K562 (cell line): ENCODE data around the gene MTHFR. TPM values are rescaled to one million over a fixed set of nuclear protein-coding genes. Genes with fewer than 3 reads are reported as not detected.

Experiments used
- ARID1B ChIP-seq: fragments of 450-650 bp; IDR thresholded peaks from 2 replicates; pipeline ENCODE4 v1.6.1; 2016; ENCODE audit warnings: antibody characterized with exemption, mild to moderate bottlenecking, inconsistent platforms
- BCOR ChIP-seq: fragments of 450-650 bp; IDR thresholded peaks from 2 replicates; pipeline ENCODE4 v1.6.1; 2016
- BRCA1 ChIP-seq, 2 experiments: fragments of 450-650 bp in 1 of 2; sonication (generic) in 1 of 2; formaldehyde crosslinking in 1 of 2; IDR thresholded peaks; 2 replicates each; pipeline versions ENCODE4 v1.5.0 to v1.6.1; 2017 to 2020; ENCODE audit warnings: mild to moderate bottlenecking in 1 of 2, missing genetic modification reagents in 1 of 2
- DMBX1 ChIP-seq: fragments of 250-450 bp; sonication (Bioruptor Pico); IDR thresholded peaks from 2 replicates; pipeline ENCODE4 v1.8.0; 2022; ENCODE audit warnings: inconsistent platforms, mild to moderate bottlenecking, moderate library complexity, borderline replicate concordance
- EP400 ChIP-seq: fragments of 450-650 bp; IDR thresholded peaks from 2 replicates; pipeline ENCODE4 v1.6.1; 2017; ENCODE audit warnings: antibody characterized with exemption, mild to moderate bottlenecking, moderate library complexity
- GTF2E2 ChIP-seq: fragments of 200-800 bp; sonication (Bioruptor generic); IDR thresholded peaks from 2 replicates; pipeline ENCODE4 v1.6.1; 2016; ENCODE audit warnings: missing genetic modification characterization, missing compliant biosample characterization
- GTF2F1 ChIP-seq: IDR thresholded peaks from 2 replicates; pipeline ENCODE4 v1.6.1; 2011; ENCODE audit warnings: low read depth, low read length, improper control_type of control experiment
- HMG20B ChIP-seq: fragments of 250-450 bp; sonication (Bioruptor Pico); IDR thresholded peaks from 2 replicates; pipeline ENCODE4 v1.5.0; 2021; ENCODE audit warnings: mild to moderate bottlenecking
- NCOR1 ChIP-seq: fragments of 450-650 bp; IDR thresholded peaks from 2 replicates; pipeline ENCODE4 v1.6.1; 2016; ENCODE audit warnings: mild to moderate bottlenecking, moderate library complexity
- NFIC ChIP-seq: fragments of 450-650 bp; IDR thresholded peaks from 2 replicates; pipeline ENCODE4 v1.6.1; 2017; ENCODE audit warnings: mild to moderate bottlenecking, inconsistent platforms
- POLR2AphosphoS5 ChIP-seq: IDR thresholded peaks from 2 replicates; pipeline ENCODE4 v1.6.1; 2011; ENCODE audit warnings: mild to moderate bottlenecking, low read depth, low read length, moderate library complexity; ENCODE audit not compliant: control insufficient read depth, insufficient read depth
- RBM22 ChIP-seq: fragments of 200-400 bp; formaldehyde crosslinking; IDR thresholded peaks from 2 replicates; pipeline ENCODE4 v1.6.1; 2018; ENCODE audit warnings: low read length, low read depth; ENCODE audit not compliant: poor library complexity, severe bottlenecking
- RFX5 ChIP-seq: IDR thresholded peaks from 2 replicates; pipeline ENCODE4 v1.6.1; 2011; ENCODE audit warnings: low read depth, mild to moderate bottlenecking, improper control_type of control experiment, low read length
- SPI1 ChIP-seq: IDR thresholded peaks from 2 replicates; pipeline ENCODE4 v1.6.1; 2011; ENCODE audit warnings: low read depth, low read length, control low read depth, borderline replicate concordance
- ZC3H4 ChIP-seq: sonication (generic); formaldehyde crosslinking; IDR thresholded peaks from 2 replicates; pipeline ENCODE4 v1.9.0; 2021; ENCODE audit warnings: missing genetic modification reagents, borderline replicate concordance
- ZNF23 ChIP-seq: fragments of 250-450 bp; sonication (Bioruptor Pico); IDR thresholded peaks from 2 replicates; pipeline ENCODE4 v1.4.0; 2020; ENCODE audit warnings: mild to moderate bottlenecking
- ZNF324 ChIP-seq: fragments of 250-450 bp; sonication (Bioruptor Pico); IDR thresholded peaks from 2 replicates; pipeline ENCODE4 v1.4.0; 2020; ENCODE audit warnings: mild to moderate bottlenecking
- ZNF589 ChIP-seq: fragments of 200-800 bp; sonication (Bioruptor generic); IDR thresholded peaks from 2 replicates; pipeline ENCODE4 v1.6.1; 2016; ENCODE audit warnings: low read depth, missing genetic modification characterization, missing compliant biosample characterization
- polyA plus RNA-seq, 8 experiments: library from polyadenylated mRNA; depleted of rRNA in 4 of 8; stranded (reverse) in 5 of 8; unstranded in 3 of 8; fragments of >200 nt; fragmentation: Nextera tagmentation in 2 of 8; fragmentation: Illumina TruSeq in 1 of 8; extraction: Ambion mirVana in 2 of 8; extraction: Trizol in 1 of 8; gene quantifications; 2 replicates each; pipeline versions ENCODE4 v1.2.1 to v1.2.3, GENCODE V29; 2011 to 2014; ENCODE audit warnings: inconsistent platforms in 1 of 8, missing spikeins in 1 of 8
- total RNA-seq, 7 experiments: library from RNA; depleted of rRNA in 6 of 7; stranded (reverse); fragments of >200 nt in 6 of 7; fragmentation: Illumina TruSeq in 2 of 7; extraction: Trizol in 2 of 7; gene quantifications; 2 replicates each; pipeline versions ENCODE4 v1.2.1 to v1.2.3, GENCODE V29; 2011 to 2021; ENCODE audit warnings: low replicate concordance in 1 of 7
- TF ChIP-seq, protein P1 (sequence below): fragments of 450-650 bp; formaldehyde crosslinking; IDR thresholded peaks from 2 replicates; pipeline ENCODE4 v1.4.0; 2022; ENCODE audit warnings: missing genetic modification characterization
- TF ChIP-seq, protein P2 (sequence below): sonication (generic); formaldehyde crosslinking; IDR thresholded peaks from 2 replicates; pipeline ENCODE4 v1.8.0; 2023; ENCODE audit warnings: mild to moderate bottlenecking, missing genetic modification reagents
- TF ChIP-seq, protein P3 (sequence below): fragments of 450-650 bp; conservative IDR thresholded peaks from 2 replicates; pipeline ENCODE4 v1.6.1; 2016; ENCODE audit warnings: missing genetic modification characterization, low read depth, mild to moderate bottlenecking, control low read depth, missing compliant biosample characterization

Gene MTHFR
- total and polyA plus RNA-seq, 9 of the 15 experiments (the other 6 are each of a cell fraction or from before 2014, with no cell fraction given) = 5.0 to 104 (median 62.6) TPM

DNA sequence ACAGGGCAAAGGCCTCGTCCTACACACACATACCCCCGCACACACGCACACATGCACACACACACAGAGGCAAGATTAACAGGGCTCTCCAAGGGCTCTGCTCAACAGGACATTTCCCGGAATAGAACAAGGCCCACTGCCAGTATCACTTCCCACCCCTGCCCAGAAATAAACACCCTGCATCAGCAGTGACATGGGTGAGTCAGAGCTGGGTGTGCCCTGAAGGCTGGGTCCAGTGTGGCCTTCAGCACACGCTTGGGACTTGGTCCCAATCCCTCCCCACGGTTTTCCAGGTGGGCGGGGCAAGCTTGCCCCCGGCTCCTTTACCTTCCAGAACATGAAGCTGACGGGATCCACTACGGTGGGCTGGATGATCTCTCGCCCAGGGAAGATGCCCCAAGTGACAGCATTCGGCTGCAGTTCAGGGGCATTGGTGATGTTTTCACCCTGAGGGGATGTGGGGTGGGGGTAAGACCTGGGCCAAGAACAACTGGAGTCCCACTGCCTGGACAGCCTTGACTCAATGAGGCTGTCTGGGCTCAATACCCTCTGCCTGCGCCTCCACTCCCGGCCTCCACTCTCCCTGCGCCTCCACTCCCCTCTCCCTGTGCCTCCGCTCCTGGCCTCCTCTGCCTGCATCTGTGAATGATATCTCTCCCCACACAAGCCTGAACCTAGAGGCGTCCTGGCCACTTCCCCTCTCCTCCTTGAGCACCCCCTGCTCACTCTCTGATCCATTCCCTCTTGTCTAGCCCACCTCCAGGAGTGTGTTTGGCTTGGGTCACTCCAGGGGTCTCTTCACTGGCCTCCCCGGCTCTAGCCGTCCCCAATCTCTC, 14.7 kb downstream of the MTHFR start (continued):
- TF ChIP-seq ZNF589 = peak; percentile 95
- TF ChIP-seq, protein P1, sequence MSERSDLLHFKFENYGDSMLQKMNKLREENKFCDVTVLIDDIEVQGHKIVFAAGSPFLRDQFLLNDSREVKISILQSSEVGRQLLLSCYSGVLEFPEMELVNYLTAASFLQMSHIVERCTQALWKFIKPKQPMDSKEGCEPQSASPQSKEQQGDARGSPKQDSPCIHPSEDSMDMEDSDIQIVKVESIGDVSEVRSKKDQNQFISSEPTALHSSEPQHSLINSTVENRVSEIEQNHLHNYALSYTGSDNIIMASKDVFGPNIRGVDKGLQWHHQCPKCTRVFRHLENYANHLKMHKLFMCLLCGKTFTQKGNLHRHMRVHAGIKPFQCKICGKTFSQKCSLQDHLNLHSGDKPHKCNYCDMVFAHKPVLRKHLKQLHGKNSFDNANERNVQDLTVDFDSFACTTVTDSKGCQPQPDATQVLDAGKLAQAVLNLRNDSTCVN (CRISPR knock-in tag) = peak; percentile 57; the same call in 1 of the 2 replicates
- TF ChIP-seq EP400 = peak; percentile 32
- TF ChIP-seq ZNF23 = no peak
- TF ChIP-seq BCOR = peak; percentile 69; the same call in 1 of the 2 replicates
- TF ChIP-seq NFIC = peak; percentile 57
- TF ChIP-seq HMG20B (CRISPR knock-in tag) = no peak
- peak; percentile 79 for TF ChIP-seq ARID1B
- TF ChIP-seq NCOR1 = peak; percentile 66
- no peak for TF ChIP-seq BRCA1 (IDR thresholded peaks at IDR 0.05)
- TF ChIP-seq BRCA1 (CRISPR knock-in tag; IDR thresholded peaks at IDR 0.05) = peak; percentile 98
- peak; percentile 54; the same call in 1 of the 2 replicates for TF ChIP-seq DMBX1
- TF ChIP-seq, protein P2, sequence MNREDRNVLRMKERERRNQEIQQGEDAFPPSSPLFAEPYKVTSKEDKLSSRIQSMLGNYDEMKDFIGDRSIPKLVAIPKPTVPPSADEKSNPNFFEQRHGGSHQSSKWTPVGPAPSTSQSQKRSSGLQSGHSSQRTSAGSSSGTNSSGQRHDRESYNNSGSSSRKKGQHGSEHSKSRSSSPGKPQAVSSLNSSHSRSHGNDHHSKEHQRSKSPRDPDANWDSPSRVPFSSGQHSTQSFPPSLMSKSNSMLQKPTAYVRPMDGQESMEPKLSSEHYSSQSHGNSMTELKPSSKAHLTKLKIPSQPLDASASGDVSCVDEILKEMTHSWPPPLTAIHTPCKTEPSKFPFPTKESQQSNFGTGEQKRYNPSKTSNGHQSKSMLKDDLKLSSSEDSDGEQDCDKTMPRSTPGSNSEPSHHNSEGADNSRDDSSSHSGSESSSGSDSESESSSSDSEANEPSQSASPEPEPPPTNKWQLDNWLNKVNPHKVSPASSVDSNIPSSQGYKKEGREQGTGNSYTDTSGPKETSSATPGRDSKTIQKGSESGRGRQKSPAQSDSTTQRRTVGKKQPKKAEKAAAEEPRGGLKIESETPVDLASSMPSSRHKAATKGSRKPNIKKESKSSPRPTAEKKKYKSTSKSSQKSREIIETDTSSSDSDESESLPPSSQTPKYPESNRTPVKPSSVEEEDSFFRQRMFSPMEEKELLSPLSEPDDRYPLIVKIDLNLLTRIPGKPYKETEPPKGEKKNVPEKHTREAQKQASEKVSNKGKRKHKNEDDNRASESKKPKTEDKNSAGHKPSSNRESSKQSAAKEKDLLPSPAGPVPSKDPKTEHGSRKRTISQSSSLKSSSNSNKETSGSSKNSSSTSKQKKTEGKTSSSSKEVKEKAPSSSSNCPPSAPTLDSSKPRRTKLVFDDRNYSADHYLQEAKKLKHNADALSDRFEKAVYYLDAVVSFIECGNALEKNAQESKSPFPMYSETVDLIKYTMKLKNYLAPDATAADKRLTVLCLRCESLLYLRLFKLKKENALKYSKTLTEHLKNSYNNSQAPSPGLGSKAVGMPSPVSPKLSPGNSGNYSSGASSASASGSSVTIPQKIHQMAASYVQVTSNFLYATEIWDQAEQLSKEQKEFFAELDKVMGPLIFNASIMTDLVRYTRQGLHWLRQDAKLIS (CRISPR knock-in tag) = peak; percentile 13; the same call in 1 of the 2 replicates
- 0 out of 2 replicates have a peak, but pooled peaks have one; percentile 39 for TF ChIP-seq ZC3H4 (CRISPR knock-in tag)
- no peak for TF ChIP-seq GTF2E2 (tag)
- no peak for TF ChIP-seq RFX5
- peak; percentile 34 for TF ChIP-seq RBM22
- TF ChIP-seq SPI1 = peak; percentile 53; the same call in 1 of the 2 replicates
- TF ChIP-seq POLR2AphosphoS5 = peak; percentile 50; the same call in 1 of the 2 replicates
- TF ChIP-seq GTF2F1 = no peak
- TF ChIP-seq, protein P3, sequence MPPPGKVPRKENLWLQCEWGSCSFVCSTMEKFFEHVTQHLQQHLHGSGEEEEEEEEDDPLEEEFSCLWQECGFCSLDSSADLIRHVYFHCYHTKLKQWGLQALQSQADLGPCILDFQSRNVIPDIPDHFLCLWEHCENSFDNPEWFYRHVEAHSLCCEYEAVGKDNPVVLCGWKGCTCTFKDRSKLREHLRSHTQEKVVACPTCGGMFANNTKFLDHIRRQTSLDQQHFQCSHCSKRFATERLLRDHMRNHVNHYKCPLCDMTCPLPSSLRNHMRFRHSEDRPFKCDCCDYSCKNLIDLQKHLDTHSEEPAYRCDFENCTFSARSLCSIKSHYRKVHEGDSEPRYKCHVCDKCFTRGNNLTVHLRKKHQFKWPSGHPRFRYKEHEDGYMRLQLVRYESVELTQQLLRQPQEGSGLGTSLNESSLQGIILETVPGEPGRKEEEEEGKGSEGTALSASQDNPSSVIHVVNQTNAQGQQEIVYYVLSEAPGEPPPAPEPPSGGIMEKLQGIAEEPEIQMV (tag) = no peak
- TF ChIP-seq ZNF324 (CRISPR knock-in tag) = no peak
